GM21447 (cell line): ENCODE measurements around the gene ISYNA1.

Source experiments
- ATAC-seq: cut with Tn5 transposase; IDR thresholded peaks from one replicate; pipeline ENCODE4 v1.9.1; 2021; ENCODE audit not compliant: unreplicated experiment

The ISYNA1 gene

DNA sequence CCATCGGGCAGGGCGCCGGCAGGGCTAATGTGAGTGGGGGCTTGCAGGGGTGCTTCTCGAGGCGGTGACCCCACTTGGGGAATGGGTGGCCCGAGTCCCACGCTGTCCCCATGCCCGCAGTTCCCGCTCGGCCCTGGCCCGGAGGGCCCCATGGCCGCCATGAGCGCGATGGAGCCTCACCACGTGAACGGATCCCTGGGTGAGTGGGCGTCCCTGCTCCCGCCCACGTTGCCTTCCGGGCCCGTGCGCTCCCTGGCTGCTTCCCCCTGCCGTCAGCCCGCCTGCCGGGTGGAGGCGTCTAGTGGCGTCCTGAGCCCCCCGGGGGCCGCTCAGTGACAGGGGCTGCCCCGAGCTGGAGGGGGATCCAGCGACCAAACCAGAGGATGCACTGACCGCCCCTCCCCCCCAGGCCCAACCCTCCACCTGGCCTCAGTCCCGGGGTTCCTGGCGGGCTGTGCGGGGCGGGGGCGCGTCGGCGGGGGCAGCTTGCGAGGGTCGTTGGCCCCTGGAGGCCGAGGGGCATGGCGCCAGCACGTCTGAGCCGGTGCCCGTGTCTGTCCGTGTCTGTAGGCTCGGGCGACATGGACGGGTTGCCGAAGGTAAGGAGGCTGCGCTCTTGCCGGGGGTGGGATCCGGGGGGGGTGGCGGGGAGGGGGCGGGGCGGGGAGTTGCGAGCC is 4.8 kb downstream of the ISYNA1 start:
- ATAC-seq: no peak

DNA sequence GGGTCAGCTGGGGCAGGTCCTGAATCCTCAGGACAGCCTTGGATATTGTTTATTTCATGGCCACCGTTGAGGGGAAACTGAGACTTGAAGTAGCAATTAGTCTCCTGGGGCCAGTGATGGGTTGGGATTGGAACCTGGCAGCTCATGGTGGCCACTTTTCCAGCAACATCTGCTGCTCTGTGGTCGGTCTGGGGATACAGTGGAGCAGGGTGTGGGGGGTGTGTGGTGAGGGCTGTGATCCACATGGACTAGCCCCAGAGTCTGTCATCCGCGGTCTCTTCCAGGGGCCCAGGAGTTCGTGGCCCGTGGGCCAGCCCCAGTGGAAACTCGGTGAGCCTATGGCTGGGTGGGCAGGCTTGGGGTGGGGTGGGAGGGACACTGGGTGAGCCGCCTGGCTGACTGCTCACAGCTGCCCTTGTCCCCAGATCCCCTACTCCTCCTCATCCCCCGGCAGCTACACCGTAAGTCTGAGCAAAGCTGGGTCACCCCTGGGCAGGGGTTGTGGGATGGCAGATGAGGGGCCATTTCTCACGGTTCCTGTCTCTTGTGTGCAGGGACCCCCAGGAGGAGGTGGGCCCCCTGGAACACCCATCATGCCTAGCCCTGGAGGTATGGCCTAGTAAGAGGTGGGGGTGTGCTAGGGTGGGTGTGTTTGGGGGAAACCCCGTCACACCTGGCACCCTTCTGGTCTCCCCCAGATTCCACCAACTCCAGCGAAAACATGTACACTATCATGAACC is 5.5 kb downstream of the ISYNA1 start:
- ATAC-seq: no peak

DNA sequence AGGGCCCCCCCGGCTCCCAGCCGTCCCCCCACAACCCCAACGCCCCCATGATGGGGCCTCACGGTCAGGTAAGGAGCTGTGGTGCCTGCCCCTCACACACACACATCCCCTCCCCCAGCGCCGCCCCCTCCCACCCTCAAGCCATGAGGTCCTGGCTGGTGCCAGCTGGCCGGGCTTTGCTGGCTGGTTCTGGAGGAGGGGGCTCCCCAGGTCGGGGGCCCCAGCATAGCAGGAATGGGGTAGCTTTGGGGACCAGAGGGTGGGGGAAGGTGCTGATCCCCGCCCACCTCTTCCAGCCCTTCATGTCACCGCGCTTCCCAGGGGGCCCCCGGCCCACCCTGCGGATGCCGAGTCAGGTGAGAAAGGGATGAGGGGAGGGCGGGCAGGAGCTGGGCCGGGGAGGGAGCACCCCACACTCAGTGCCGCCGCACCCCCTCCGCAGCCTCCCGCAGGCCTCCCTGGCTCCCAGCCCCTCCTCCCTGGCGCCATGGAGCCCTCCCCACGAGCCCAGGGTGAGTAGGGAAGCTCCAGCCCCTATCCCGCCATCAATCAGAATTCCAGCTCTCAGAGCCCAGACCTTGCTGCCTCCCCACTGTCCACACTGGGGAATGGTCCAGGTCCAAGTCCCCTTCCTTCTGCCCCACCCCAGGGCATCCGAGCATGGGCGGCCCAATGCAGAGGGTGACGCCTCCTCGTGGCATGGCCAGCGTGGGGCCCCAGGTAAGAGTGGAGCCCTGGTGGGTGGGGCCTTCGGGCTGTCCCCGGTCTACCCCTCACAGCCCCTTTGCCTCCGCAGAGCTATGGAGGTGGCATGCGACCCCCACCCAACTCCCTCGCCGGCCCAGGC is 6.4 kb downstream of the ISYNA1 start:
- ATAC-seq: no peak

DNA sequence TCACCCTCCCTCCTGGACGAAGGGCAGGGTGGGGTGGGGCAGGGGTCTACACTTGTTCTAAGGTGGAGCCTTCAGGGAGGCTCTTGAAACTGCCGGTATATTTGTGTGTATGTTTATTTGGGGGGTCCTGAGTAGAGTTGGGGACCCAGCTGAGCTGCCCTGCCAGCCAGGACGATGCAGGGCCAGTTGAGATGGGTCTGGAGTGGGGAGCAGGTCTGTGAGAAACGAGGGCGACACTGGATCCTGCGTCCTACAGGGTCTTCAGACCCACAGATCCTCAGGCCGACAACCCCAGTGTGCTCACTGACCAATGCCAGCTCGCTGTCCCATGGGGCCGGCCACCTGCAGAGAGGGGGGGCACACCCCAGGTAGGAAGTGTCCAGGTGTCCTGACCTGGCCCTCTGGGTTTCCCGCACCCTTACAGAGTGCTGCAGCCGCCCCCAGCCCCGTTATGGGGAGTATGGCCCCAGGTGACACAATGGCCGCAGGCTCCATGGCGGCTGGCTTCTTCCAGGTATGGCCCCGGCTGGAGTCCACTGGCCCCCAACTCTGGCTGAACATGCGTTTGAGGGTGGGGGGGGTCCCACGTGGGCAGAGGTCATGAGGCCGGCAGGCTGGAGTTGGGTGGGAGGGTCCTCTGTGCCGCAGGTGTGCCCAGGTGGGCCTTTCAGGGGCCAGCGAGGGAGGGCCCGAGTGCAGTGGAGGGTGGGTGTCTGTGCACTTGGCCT is 7.4 kb downstream of the ISYNA1 start:
- no peak for ATAC-seq

DNA sequence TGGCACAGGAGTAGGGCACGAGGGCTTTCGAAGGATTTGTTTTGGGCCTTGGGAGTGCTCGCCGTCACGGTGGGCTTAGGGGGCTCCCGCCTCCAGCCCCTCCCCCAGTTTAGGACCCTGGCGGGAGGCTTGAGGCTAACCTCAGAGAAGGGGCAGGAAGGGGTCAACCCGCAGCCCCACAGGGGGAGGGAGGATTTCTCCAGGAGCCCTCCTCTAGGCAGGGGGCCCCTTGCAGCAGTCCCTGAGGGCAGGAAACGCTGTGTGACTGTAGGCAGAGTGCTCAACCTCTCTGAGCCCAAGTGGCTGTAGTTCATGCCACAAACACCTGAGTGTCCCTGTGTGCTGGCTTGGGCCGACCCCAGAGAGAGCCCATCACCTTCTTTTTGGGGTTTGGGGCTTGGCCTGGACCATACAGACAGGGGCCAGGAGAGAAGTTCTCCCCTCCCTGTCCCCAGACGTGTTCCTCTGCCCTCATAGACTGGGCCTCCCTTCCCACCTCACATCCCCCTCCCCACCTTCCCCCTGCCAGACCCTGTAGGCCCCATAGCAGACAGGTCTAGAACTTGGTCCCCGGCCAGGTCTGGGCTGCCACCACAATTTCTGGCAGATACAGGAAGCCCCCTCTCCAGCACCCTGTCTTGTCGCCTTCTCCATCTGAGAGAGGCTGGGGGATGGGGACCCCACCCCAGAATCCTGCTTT is 8.1 kb downstream of the ISYNA1 start:
- no peak for ATAC-seq

DNA sequence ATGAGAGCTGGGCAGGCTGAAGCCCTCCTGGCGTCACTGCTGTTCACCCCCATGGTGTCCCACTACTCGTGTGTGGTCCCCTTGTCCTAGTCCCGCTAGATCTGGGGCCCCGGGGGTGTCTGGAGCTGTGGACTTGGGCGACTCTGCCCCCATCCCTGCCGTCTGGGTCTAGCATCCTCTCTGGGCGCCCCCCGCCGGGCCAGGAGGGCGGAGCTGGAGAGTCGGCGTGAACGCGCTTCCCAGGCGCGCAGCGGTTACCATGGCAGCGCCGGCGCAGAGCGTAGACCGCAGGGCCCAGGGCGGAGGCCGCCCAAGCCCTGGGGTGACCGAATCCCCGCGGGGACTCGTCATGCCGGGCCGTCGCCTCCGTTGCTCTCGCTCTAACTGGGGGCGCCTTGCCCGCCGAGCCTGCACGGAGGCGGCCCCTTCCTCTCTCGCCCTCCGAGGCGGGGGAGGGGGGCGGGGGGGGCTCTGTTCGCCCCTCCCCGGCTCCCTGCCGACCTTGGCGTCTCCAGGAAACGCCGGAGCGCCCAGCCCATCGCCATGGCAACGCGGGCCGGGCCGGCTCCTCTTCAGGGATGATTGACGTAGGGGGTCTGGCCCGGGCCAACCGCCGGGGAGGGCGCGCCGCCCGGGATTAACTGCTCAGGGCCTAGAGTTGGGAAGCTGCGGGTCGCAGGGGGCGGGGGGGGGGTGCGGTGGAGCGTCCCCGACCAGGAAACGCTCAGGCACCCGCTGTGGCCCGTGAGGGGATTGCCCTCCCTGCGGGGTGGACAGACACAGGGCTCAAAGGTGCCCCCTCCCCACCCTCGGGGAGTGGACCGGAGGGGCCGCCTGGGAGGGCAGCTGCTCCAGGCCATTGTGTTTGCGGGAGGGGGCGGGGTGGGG is 8.9 kb downstream of the ISYNA1 start:
- ATAC-seq: peak; percentile 52

DNA sequence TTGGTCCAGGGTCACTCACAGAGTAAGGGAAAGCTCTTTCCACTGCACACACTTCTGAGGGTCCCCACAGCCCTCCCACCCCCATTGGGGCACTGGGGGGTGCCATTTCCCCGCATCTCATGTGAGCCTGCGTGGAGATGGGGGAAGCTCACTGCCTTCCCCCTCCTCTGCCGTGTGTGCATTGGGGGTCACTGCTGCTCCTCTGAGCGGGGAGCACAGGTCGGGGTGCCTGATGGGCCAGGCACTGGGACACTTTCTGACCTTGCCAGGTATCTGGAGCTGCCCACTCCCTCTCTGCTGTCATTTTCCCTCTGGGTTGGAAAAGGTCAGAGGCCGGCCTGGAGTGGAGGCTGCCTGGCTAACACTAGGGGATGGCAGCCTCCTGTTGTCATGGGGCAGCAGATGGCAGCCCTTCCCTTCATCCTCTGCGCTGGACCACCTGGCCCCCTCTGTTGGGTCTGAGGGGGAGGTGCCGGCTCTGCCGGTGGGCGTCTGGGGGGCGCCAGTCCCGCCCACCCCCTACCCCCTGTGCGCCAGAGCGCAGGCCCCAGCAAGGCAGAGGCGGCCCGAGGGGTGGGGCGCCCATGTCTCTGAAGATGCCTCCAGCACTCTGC is 9.7 kb downstream of the ISYNA1 start:
- ATAC-seq: no peak

DNA sequence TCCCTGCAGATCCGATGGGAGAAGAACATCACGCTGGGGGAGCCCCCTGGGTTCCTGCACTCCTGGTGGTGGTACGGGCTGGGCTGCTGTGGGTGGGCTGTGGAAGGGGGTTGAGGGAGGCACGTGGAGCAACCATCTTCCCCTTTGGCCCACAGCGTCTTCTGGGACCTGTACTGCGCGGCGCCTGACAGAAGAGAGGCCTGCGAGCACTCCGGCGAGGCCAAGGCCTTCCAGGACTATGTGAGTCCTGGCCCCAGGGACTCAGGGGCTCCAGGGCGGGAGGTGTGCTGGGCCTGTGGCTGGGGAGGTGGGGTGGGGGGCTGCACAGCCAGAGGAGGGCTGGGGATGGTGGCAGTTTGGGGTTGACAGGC is 10.2 kb downstream of the ISYNA1 start:
- ATAC-seq: no peak

DNA sequence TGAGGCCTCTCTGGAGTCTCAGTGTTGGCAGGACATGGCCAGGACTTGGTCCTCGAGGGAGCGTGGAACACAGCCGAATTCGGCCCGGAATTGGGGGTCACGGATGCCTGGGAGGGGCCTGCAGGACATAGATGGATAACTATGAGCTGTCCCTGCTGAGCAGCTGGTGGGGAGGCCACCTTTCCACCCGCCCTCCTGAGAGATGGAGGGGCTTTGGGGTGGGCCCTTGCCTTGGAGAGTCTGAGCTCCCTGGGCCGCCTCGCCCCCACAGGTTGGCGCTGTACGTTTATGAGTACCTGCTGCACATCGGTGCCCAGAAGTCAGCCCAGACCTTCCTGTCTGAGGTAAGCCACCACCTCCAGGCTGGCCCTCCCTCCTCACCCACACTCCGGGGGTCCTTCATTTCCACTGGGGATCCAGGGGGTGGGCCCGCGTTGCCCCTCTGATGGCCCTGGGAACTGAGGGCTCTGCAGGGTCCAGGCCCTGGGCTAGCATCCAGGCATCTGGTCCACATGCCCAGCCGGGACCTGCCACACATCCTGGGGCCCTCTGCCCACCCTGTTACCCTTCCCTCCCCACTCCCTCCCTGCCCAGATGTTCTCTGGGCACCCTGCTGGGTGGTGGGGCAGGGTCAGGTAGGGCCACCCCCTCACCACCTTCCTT is 10.7 kb downstream of the ISYNA1 start:
- ATAC-seq: no peak

DNA sequence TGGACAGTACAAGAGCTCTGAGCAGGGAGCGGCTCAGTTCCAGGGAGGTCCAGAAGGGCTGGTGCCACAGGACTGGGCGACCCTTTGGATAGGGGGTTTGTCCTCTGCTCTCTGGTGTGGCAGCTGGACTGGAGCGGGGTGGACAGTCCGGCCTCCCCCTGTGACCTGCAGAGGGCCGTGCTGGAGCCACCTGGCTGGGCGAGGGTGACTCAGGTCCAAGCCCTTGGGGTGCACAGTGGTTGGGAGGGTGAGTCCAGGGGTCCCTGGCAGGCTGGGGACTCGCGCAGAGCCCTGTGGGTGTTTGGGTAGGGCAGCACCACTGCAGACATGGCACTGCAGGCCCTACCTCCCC is 11.5 kb downstream of the ISYNA1 start:
- ATAC-seq: no peak

DNA sequence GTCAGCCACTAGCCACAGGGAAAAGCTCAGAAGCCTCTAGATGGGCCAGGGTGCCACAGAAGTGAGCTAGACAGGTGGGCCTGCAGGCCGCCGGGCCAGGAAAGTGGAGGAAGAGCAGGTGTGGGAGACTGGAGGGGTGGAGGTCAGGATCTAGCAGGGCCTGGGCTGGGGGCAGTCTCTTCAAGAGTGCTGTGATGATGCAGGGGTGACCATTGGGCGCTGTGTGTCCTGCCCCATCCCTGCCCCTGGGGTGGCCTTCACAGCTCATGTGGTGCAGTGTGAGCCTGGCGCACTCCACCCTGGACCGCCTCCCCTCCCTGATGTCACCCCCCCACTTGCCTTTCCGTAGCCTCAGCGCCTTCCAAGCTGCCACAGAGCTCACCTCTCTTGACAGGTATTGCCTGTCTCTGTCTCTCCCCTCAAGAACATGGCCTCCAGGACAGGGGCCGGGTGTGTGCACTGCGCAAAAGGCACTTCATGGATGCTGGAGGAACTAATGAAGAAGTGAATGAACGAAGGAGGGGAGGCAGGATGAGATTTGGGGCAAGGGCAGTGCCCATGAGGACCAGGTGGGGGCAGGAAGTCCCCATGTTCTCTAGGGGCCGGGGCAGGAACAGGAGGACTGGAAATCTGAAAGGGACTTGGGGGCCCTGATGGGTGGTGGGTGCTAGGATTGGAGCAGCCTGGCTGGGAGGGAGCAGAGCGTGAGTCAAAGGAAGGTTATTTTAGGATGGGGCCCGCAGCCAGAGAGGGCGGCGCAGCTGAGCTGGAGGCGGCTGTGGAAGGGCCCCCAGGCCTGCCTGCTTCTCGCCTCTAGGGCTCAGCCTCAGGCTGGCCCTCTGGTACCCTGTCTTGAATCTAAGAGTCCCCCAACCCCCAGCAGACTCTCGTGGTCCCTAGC is 12.2 kb downstream of the ISYNA1 start:
- no peak for ATAC-seq

DNA sequence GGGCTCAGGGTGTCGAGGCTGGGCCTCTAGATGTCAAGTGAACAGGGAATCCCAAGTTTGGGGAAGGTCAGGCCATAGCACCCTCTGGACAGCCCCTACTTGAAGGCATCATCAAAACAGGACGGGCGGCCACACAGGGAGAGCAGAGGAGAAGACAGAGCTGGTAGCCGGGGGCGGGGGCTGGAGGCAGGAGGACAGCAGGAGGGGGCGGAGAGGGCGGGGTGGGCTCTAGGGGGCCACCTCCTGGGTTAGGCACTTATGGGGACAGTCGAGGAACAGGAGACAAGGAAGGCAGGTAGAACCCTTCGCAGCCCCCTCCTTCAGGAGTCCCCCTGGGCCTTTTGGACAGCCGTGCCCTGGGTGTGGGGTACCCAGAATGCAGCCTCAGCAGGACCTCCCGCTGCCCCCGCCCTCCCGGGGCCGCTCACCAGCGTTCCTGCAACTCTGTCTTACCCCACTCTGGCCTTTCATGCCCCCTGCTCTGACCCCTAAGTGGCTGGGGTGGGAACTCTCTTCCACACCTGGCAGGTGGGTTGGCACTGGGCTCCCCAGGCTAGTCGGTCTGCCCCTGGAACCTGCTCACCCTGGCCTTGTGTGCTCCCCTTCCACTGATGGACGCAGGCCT is 12.9 kb downstream of the ISYNA1 start:
- no peak for ATAC-seq

DNA sequence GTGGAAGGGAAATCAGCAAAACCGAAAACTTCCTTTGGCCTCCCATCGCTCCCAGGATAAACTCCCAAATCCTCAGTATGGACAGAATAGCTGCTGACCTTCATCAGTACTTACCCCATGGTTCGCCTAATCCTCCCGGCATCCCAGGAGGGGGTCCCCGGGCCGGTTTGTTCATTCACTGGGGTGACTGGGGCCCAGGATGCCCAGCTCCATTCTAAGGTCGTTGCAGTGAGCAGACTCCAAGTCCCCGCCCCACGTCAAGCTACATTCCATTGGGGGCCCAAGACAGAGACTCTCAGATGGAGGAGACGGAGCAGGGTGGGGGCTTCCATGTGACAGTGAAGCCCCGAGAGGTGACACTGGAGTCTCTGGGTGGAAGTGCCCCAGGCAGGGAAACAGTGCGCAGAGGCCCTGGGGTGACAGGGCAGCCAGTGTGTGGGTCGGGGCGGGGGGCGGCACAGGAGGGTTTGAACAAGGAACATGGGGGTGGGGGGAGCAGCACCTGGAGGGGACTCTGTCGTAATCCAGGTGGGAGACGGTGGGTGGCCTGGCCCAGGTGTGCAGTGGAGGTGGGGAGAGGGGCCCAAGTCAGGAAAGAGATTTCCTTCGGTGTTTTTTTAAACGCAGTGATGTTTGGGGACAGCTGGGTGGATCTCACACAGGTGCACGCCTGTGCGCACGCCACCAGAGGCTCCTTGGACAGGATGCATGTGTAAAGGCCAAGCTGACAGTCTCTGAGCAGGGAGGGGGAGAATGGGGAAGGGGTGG is 13.6 kb downstream of the ISYNA1 start:
- ATAC-seq: no peak

DNA sequence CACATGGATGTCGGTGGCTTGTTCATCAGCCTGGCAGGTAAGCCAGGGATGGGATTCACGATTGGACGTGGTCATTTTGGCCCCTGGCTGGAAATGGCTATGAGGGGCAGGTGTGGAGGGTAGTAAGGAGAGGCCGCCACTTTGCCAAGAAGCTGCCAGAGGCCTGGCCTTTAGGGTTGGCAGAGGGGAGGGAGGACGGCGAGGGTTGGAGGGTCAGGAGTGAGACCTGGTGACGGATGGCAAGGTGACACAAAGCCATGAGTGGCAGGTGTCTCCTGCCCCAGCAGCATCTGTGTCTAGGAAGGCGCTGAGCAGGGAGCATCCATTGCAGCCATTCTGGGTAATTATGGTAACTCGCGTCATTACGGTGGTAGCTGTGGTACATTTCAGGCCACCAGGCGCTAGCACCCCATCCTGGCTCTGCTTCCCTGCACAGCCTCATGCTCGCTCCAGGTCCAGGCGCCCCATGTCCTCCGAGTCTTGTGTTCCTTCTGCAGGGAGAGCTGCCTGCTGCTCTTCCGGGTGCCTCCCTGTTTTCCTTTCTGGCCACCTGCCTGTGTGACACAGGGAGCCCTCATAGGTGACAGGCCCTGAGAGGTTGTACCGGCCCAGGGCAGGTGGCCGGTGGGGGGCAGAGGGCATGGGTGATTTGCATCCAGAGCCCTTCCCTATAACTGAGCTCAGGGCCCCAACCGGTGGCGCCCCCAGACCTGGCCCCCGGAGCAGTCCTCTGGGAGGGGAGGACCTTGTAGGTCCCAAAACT is 14.5 kb downstream of the ISYNA1 start:
- ATAC-seq: no peak

DNA sequence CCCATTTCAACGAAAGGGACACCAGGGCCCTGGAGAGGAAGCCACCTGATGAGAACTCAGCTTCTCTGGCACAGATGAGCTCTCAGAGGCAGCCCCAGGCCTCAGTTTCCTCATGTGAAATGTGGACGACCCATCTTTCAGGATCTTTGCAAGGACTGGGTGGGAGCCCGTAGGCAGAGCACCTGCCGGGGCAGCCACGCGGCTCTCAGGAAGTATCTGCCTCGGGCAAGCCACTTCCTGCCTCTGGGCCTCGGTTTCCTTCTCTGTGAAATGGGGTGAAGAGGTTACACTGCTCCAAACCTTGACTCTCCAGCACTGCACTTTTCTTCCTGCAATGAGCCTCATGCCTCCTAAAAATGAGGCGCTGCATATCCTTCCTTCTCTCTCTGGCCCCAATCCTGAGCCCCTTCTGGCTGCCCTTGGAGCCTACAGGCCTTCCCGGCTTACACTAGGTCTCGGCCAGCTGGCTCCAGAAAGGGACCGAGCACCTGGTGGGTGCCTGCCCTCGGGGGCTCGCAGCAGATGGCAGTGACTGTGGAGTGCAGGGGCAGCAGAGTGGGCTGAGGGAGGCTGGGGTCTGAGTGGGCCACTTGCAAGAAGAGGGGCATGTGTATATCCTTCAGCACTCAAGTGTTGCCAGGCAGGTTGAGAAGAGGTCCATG is 15.3 kb downstream of the ISYNA1 start:
- ATAC-seq: no peak
